Thymus (tissue), 11 donors: ENCODE results near the gene WWC2. TPM values are rescaled to one million over a fixed set of nuclear protein-coding genes. Genes with fewer than 3 reads are reported as not detected.

Experiments
- DNase-seq, 9 donors: peaks; one replicate each; pipeline ENCODE4 v3.0.0-alpha.2; 2013; ENCODE audit warnings: low spot score in 9 of 9, low read depth in 6 of 9, missing footprints in 1 of 9
- H3K27ac ChIP-seq, 2 donors: one replicate each; pipeline ENCODE4 v1.5.1; 2013; ENCODE audit warnings: control low read depth in 1 of 2, low read depth in 1 of 2, low read length in 1 of 2, mild to moderate bottlenecking in 1 of 2, moderate library complexity in 1 of 2
- H3K27me3 ChIP-seq, 2 donors: one replicate each; pipeline ENCODE4 v1.5.1; 2013; ENCODE audit warnings: low read length in 1 of 2; ENCODE audit not compliant: control insufficient read depth in 2 of 2, insufficient read depth in 1 of 2
- H3K36me3 ChIP-seq, 2 donors: one replicate each; pipeline ENCODE4 v1.5.1; 2013; ENCODE audit warnings: low read length in 1 of 2, mild to moderate bottlenecking in 1 of 2, moderate library complexity in 1 of 2; ENCODE audit not compliant: control insufficient read depth in 2 of 2, insufficient read depth in 2 of 2
- H3K4me1 ChIP-seq, 2 donors: one replicate each; pipeline ENCODE4 v1.5.1; 2013; ENCODE audit warnings: low read length in 2 of 2; ENCODE audit not compliant: control insufficient read depth in 2 of 2, insufficient read depth in 2 of 2
- H3K4me3 ChIP-seq, 2 donors: one replicate each; pipeline ENCODE4 v1.5.1; 2013; ENCODE audit warnings: low read length in 2 of 2, control low read depth in 1 of 2, mild to moderate bottlenecking in 1 of 2
- H3K9me3 ChIP-seq, 2 donors: one replicate each; pipeline ENCODE4 v1.5.1; 2013; ENCODE audit warnings: low read length in 1 of 2, mild to moderate bottlenecking in 1 of 2; ENCODE audit not compliant: control insufficient read depth in 2 of 2, insufficient read depth in 1 of 2
- WGBS: extraction: QIAGEN DNeasy Blood & Tissue Kit; methylation state at CpG from one replicate; pipeline ENCODE4 v1.1.7; 2013; 5-methylcytosine and 5-hydroxymethylcytosine counted together
- polyA plus RNA-seq: library from polyadenylated mRNA; stranded (reverse); fragments of 200-250 nt; gene quantifications from one replicate; pipeline ENCODE4 v1.2.3, GENCODE V29; 2013
- total RNA-seq: library from RNA; stranded (reverse); fragments of 120-200 nt; gene quantifications from one replicate; pipeline ENCODE4 v1.2.4, GENCODE V29; 2013
- donor health status: healthy.

The WWC2 gene
- total and polyA plus RNA-seq, 2 donors: 1.5 to 2.5 TPM

DNA sequence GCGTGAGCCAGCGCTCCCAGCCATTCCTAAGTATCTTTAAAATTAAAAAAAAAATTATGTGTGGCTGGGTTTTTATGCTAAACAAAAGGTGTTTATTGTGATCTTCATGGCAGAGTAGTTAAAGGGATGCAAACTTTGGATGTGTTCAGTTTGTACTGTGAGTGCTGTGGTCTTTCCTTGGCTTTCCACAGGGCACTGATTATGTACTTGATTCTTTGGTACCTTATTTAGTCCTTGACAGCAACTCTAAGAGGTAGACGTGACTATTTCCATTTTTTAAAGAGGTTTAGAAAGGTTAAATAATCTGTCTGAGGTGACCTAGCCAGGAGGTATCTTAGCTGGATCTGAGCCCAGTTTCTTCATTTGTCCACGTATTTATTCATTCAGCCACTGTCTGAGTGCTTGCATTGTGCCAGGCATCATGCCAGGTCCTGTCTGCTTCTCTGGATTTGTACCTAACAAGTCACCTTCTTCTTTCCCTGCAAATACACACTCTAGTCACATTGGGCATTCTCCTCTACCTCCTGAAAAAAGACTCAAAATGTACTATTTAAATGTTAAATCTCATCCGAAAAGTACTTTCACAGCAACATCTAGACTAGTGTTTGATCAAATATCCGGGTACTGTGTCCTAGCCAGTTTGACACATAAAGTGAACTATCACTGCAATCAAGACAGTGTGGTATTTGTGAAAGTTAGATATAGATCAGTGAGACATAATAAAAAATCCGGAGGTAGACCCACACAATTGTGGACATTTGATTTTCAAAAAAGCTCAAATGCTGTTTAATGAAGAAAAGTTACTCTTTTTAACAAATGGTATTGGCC is 31.5 kb downstream of the WWC2 start:
- H3K4me1 ChIP-seq: no peaks in the 10 kb centered on the region
- no peak overlapping the region for H3K27ac ChIP-seq
- H3K36me3 ChIP-seq: no peaks in the 10 kb centered on the region
- H3K4me3 ChIP-seq: no peak overlapping the region
- H3K27me3 ChIP-seq: no peaks in the 10 kb centered on the region
- DNase-seq: no peak
- no peaks in the 10 kb centered on the region for H3K9me3 ChIP-seq
- WGBS: 91% methylated on average over 7 of the region's 7 CpGs

DNA sequence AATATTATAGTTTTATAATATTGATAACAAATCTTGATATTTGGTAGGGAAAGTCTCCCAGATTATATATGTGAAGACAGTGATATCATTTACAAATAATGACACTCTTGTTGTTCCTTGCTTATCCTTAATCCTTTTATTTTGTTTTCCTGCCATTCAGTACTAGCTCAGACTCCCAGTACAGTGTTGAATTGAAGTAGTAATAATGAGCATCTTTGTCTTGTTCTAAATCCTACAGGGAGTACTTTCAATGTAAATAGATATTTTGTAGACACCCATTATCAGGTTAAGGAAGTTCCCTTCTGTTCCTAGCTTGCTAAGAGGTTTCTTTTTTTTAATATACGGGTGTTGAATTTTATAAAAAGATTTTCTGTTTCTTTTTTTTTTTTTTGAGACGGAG is 33.0 kb downstream of the WWC2 start:
- no peaks in the 10 kb centered on the region for H3K36me3 ChIP-seq

DNA sequence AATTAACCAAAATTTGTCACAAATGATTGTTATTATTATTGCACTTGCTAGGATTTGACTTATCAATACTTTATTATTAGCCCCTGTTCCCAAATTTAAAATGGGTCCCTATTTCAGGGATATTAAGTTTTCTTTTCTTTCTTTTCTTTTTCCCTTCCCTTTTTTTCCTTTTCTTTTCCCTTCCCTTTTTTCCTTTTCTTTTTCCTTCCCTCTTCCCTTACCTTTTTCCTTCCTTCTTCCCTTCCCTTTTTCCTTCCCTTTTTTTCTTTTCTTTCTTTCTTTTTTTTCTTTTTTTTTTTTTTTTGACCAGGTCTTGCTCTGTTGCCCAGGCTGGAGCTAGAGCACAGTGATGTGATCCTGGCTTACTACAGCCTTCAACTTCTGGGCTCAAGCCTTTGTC is 33.8 kb downstream of the WWC2 start:
- no peaks in the 10 kb centered on the region for H3K27me3 ChIP-seq

More for the DNA sequence above, 33.0 kb downstream of the WWC2 start:
- no peak overlapping the region for H3K4me3 ChIP-seq
- no peak overlapping the region for H3K27ac ChIP-seq
- H3K9me3 ChIP-seq: no peaks in the 10 kb centered on the region
- H3K4me1 ChIP-seq: no peaks in the 10 kb centered on the region
- 96% methylated on average over 2 of the region's 2 CpGs for WGBS
- DNase-seq: no peak
- H3K27me3 ChIP-seq: no peaks in the 10 kb centered on the region

DNA sequence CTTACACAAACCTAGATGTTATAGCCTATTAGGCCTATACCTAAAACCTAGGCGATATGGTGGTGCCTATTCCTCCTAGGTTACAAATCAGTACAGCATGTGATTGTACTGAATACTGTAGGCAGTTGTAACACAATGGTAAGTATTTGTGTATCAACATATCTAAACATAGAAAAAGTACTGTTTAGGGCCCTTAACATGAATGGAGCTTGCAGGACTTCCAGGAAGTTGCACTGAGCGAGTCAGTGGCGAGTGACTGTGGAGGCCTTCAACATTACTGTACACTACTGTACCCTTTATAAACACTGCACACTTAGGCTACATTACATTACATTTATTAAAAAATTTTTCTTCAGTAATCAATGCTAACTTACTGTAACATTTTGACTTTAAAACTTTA is 37.8 kb downstream of the WWC2 start:
- Histone ChIP-seq H3K9me3 (no peaks in the 10 kb centered on the region), H3K4me1 (no peaks in the 10 kb centered on the region), H3K4me3 (no peak overlapping the region), H3K27me3 (no peaks in the 10 kb centered on the region), H3K36me3 (no peaks in the 10 kb centered on the region), H3K27ac (no peak overlapping the region)
- DNase-seq: no peak
- 97% methylated on average over 3 of the region's 3 CpGs for WGBS

More for the DNA sequence above, 33.8 kb downstream of the WWC2 start:
- DNase-seq: no peak
- no peak overlapping the region for H3K27ac ChIP-seq
- no peak overlapping the region for H3K4me3 ChIP-seq
- H3K4me1 ChIP-seq: no peaks in the 10 kb centered on the region
- no peaks in the 10 kb centered on the region for H3K36me3 ChIP-seq
- no peaks in the 10 kb centered on the region for H3K9me3 ChIP-seq

DNA sequence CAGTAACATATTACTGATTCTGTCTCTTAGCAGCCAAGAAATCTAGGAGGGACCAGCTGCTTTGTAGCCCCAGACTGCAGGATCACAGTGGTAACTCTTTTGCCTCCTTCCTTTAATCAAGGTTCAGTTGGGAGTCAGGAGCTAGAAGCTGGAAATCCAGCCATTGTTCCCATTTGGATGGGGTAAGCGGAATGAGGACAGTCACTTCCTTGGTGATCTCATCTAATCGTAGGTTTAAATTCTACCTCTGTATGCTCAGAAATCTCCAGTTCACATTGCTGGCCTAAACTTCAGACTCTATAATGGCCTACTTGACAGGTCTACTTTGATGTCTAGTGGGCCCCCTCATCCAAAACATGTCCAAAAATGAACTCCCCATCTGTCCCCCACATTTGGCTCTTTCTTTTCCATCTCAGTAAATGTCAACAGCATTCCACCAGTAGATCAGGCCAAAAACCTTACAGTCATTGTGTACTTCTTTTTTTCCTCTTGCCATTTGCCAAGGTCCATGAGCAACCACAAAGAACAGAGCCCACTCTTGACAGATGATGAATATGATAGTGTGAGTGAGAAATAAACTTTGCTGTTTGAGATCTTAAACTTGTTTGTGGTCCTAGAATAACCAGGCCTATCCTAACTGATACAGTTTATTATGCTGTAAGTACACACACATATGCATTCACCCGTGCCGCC is 40.1 kb downstream of the WWC2 start:
- H3K4me3 ChIP-seq: no peak overlapping the region
- no peaks in the 10 kb centered on the region for H3K9me3 ChIP-seq
- no peaks in the 10 kb centered on the region for H3K27me3 ChIP-seq
- DNase-seq: no peak
- 98% methylated on average over 4 of the region's 4 CpGs for WGBS
- no peaks in the 10 kb centered on the region for H3K36me3 ChIP-seq
- no peaks in the 10 kb centered on the region for H3K4me1 ChIP-seq
- H3K27ac ChIP-seq: no peak overlapping the region

DNA sequence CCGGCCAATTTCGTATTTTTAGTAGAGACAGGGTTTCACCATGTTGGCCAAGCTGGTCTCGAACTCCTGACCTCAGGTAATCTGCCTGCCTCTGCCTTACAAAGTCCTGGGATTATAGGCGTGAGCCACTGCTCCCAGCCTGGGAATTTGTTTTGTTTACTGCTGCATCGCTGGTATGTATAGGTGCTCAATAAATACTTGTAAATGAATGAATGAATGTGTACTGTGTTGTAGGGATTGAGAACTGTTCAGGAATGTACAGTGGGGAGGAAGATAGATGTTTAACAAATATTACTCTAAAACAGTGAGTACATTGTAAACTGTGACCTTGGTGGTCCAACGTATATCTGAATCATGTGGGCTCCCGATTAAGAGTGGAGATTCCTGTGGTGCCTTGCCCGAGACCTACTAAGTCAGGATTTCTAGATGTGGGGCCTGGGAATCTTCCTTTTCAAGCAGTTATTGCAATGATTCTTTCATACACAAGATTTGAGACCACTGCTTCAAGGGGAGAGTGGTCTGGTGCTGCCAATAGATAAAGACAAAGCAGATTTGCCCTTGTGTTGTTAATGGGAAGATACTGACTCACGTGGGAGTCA is 41.0 kb downstream of the WWC2 start:
- WGBS: 96% methylated on average over 9 of the region's 9 CpGs
- no peak for DNase-seq
- H3K36me3 ChIP-seq: no peaks in the 10 kb centered on the region
- H3K27me3 ChIP-seq: no peaks in the 10 kb centered on the region
- H3K4me1 ChIP-seq: no peaks in the 10 kb centered on the region
- H3K4me3 ChIP-seq: no peak overlapping the region
- no peaks in the 10 kb centered on the region for H3K9me3 ChIP-seq
- no peak overlapping the region for H3K27ac ChIP-seq

DNA sequence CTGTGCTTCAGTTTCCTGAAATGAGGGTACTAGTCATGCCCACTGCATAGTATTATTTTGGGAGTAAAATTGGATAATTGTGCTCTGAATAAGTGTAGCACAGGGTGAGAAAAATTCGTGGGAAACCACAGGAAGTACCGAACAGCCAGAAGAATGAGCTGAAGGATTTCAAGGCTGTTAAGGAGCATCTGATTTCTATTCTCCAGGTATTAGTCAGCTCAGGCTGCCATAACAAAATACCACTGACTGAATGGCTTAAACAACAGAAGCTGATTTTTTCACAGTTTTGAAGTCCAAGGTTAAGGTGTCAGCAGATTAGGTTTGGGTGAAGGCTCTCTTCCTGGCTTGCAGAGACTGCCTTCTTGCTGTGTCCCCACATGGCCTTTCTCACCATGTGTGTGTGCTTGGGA is 41.9 kb downstream of the WWC2 start:
- H3K36me3 ChIP-seq: no peaks in the 10 kb centered on the region
- no peaks in the 10 kb centered on the region for H3K27me3 ChIP-seq
- no peak overlapping the region for H3K4me3 ChIP-seq
- WGBS: 57% methylated on average over 2 of the region's 2 CpGs
- H3K27ac ChIP-seq: no peak overlapping the region
- H3K9me3 ChIP-seq: no peaks in the 10 kb centered on the region
- DNase-seq: no peak
- H3K4me1 ChIP-seq: no peaks in the 10 kb centered on the region

DNA sequence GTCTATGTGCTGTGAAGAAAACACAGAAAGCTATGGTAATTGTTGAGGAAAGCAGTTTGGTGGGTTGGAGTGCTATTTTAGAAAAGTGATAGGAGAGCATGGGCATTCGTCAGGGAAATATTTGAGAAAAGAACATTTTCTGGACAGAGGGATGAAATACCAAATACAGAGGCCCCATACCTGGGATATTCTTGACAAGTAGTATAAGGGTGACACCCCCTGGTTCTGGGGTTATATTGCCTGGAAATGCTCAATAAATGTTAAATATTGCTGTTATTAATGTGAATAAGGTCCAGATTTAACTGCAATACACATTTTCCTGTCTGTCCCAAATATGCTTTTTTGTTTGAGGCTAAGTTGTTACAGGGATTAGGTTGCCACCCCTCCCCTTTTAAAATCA is 42.9 kb downstream of the WWC2 start:
- H3K9me3 ChIP-seq: no peaks in the 10 kb centered on the region
- H3K4me1 ChIP-seq: no peaks in the 10 kb centered on the region
- H3K27me3 ChIP-seq: no peaks in the 10 kb centered on the region
- DNase-seq: no peak
- WGBS: 90% methylated on average over 1 of the region's 1 CpG
- no peak overlapping the region for H3K27ac ChIP-seq
- no peak overlapping the region for H3K4me3 ChIP-seq
- H3K36me3 ChIP-seq: no peaks in the 10 kb centered on the region
